Ramos (cell line): ENCODE data around the gene ANK3.

Source experiments
- in situ Hi-C: fragments of 300-500 bp; cut with MboI; formaldehyde crosslinking; loops from one replicate; pipeline ENCODE4 v1.14.3; 2022; ENCODE audit warnings: low sequenced_read_pairs; ENCODE audit not compliant: unreplicated experiment

The ANK3 gene

GRCh38 chr10:60082341-60082740 lies 307.3 kb downstream of the ANK3 start:
- in situ Hi-C loops, result no loop called here

GRCh38 chr10:60073781-60074656 lies 315.7 kb downstream of the ANK3 start:
- in situ Hi-C loops, result no loop called here

- in situ Hi-C loops, result no loop called here
Observed at GRCh38 chr10:60073397-60073780, 316.3 kb downstream of the ANK3 start.

- in situ Hi-C loops, result no loop called here
Observed at GRCh38 chr10:60069311-60069710, 320.4 kb downstream of the ANK3 start.

GRCh38 chr10:60050366-60050765 lies 339.3 kb downstream of the ANK3 start:
- in situ Hi-C loops, result no loop called here

- in situ Hi-C loops, result loop anchor here (25.0 kb wide), 2 partner anchors 1086 to 1261 kb away; no protein-coding TSS in a partner anchor
Observed at GRCh38 chr10:60048091-60048501, 341.6 kb downstream of the ANK3 start.

GRCh38 chr10:60045571-60045970 lies 344.1 kb downstream of the ANK3 start:
- in situ Hi-C loops, result loop anchor here (25.0 kb wide), 2 partner anchors 1083 to 1258 kb away; no protein-coding TSS in a partner anchor

- in situ Hi-C loops, result loop anchor here (25.0 kb wide), 2 partner anchors 1083 to 1258 kb away; no protein-coding TSS in a partner anchor
Observed at GRCh38 chr10:60044971-60045370, 344.7 kb downstream of the ANK3 start.

- in situ Hi-C loops, result loop anchor here (25.0 kb wide), 2 partner anchors 1082 to 1257 kb away; no protein-coding TSS in a partner anchor
Observed at GRCh38 chr10:60044242-60044641, 345.4 kb downstream of the ANK3 start.

GRCh38 chr10:60043561-60044241 lies 346.0 kb downstream of the ANK3 start:
- in situ Hi-C loops, result loop anchor here (25.0 kb wide), 2 partner anchors 1081 to 1256 kb away; no protein-coding TSS in a partner anchor

GRCh38 chr10:60042914-60043313 lies 346.8 kb downstream of the ANK3 start:
- in situ Hi-C loops, result loop anchor here (25.0 kb wide), 2 partner anchors 1081 to 1256 kb away; no protein-coding TSS in a partner anchor

- in situ Hi-C loops, result loop anchor here (25.0 kb wide), 2 partner anchors 1080 to 1255 kb away; no protein-coding TSS in a partner anchor
Observed at GRCh38 chr10:60042262-60042661, 347.4 kb downstream of the ANK3 start.

- in situ Hi-C loops, result loop anchor here (25.0 kb wide), 2 partner anchors 1079 to 1254 kb away; no protein-coding TSS in a partner anchor
Observed at GRCh38 chr10:60041489-60042133, 348.1 kb downstream of the ANK3 start.

GRCh38 chr10:60040014-60040662 lies 349.5 kb downstream of the ANK3 start:
- in situ Hi-C loops, result loop anchor here (25.0 kb wide), 2 partner anchors 1078 to 1253 kb away; no protein-coding TSS in a partner anchor

GRCh38 chr10:60035984-60036383 lies 353.7 kb downstream of the ANK3 start:
- in situ Hi-C loops, result loop anchor here (25.0 kb wide), 2 partner anchors 1074 to 1249 kb away; no protein-coding TSS in a partner anchor

GRCh38 chr10:60035375-60035774 lies 354.3 kb downstream of the ANK3 start:
- in situ Hi-C loops, result loop anchor here (25.0 kb wide), 2 partner anchors 1073 to 1248 kb away; no protein-coding TSS in a partner anchor

- in situ Hi-C loops, result loop anchor here (5.0 to 25.0 kb wide), 3 partner anchors 405 to 1245 kb away; no protein-coding TSS in a partner anchor
Observed at GRCh38 chr10:60032723-60033122, 357.0 kb downstream of the ANK3 start.

- in situ Hi-C loops, result loop anchor here (5.0 to 25.0 kb wide), 3 partner anchors 404 to 1244 kb away; no protein-coding TSS in a partner anchor
Observed at GRCh38 chr10:60031664-60032063, 358.0 kb downstream of the ANK3 start.

GRCh38 chr10:60031183-60031582 lies 358.5 kb downstream of the ANK3 start:
- in situ Hi-C loops, result loop anchor here (5.0 to 25.0 kb wide), 3 partner anchors 404 to 1244 kb away; no protein-coding TSS in a partner anchor
